Measurements from ENCODE around the gene SCLT1.
"Not testable (repeated sequence)": the region's sequence is repeated elsewhere in the genome, so short reads cannot be mapped to it uniquely, and the experiment has no call there.

The SCLT1 gene

DNA sequence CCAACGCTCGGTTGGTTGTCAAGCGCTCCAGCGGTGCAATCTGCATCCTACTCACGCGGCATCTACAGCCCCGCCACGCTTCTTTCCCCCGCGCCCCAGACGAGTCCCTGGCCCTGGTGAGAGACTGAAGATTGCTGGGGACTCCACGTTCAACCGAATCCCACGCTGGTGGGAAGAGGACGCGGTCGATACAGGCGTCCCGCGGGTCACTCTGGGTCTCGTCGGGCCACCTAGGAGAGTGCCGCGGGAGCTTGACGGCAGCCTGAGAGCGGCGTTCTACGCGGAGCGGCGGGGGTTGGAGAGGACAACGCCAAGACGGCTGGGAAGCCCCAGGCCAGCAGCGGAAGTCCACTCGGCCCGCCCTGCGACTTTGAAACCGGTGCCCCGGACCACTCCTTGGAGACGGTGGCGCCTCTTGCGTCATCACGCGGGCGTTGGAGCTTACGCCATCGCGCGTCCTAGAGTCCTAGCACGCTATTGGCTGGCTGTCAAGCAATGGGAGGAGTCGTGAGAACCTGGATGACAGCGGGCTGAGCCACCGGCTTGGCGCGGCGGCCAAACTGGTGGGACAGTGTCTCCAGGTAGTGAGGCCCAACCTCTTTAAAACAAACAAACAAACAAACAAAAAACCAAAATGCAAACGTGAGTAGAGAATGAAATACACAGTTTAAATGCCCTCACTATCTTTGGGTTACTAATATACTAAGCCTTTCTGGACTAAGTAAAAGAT is at the start of gene SCLT1:
SCLT1 (minus strand) TSS at position 349 of the 730 bp plus-strand sequence. CDS start 436 bp downstream, outside the sequence.
- peak; percentile 97 for DNase-seq (ENCODE audit: low spot score)

DNA sequence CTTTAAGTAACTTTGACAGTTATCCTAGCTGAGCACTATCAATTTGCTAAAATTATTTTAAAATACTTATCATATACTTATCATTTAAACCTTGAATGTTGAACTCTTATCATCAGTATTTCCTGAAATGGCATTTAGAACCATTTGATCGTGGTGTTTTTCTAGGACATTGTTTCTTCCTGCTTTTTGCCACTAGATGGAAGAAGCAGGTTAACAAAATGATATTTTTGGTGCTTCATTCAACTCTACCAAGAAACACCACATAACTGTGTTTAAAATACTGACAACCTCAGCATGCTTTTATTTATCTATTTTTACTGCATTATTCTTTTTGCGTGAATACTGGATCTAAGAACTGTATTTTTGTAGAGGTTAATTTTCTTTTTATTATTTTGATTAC is 47.2 kb upstream of the SCLT1 start:
- no peak for DNase-seq (ENCODE audit: low spot score)

DNA sequence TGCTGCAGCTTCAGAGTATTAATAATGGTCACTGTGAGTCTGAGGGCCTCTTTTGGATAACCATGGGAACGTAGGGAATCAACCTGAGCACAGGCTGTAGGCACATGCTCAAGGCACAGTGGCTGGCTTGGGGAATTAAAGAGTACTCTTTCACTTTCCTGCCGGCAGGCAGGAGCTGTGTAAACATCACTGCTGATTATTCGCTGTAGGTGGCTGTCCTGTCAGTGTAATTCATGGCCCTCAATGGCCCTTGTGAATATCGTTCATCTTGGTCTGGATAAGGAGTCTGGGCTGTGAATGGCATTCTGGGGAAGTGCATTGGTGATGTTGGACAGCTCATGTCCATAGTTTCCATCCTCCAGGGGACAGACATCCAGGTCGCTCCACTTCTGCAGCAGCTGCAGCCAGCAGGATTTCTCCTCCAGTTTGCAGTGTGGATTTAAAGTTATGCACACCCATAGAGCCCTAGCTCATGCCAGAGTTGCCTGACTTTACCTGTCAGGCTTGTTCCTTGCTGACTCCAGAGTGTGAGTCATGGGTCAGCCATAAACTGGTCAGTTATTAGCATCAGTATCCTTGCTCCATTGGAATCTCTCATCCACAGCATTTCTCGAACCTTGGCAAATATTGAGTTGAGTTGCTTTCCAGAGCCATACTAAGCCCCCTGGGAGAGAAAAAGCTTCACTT is 45.6 kb upstream of the SCLT1 start:
- DNase-seq (ENCODE audit: low spot score): no peak

DNA sequence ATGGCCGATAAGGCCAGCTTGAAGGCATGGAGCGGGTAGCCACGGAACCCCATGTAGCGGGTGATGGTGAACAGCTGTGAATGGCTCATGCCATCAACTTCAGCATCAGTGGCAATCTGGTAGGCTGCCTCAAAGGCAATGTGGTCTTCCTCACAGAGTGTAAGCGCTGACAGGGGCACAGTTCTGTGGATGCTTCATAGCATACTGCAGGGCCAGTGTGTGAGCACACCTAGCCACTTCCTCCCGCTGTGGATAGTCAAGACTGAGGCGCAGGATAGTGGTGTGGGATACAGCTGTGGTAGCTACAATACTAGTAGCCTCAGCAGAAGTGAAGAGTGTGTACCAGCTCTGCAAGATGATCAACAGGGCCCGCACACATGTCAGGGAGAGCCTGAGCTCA is 43.1 kb upstream of the SCLT1 start:
- no peak for DNase-seq (ENCODE audit: low spot score)

DNA sequence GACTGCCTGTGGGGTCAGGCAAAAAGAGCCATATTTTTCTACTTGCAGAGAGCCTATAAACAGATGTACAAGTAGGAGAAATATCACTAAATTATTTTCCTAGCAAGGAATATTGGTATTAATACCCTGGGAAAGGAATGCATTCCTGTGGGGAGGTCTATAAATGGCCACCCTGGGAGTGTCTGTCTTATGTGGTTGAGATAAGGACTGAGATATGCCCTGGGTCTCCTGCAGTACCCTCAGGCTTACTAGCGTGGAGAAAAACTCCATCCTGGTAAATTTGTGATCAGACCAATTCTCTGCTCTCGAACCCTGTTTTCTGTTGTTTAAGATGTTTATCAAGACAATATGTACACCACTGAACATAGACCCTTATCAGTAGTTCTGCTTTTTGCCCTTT is 38.0 kb upstream of the SCLT1 start:
- DNase-seq (ENCODE audit: low spot score): no peak

DNA sequence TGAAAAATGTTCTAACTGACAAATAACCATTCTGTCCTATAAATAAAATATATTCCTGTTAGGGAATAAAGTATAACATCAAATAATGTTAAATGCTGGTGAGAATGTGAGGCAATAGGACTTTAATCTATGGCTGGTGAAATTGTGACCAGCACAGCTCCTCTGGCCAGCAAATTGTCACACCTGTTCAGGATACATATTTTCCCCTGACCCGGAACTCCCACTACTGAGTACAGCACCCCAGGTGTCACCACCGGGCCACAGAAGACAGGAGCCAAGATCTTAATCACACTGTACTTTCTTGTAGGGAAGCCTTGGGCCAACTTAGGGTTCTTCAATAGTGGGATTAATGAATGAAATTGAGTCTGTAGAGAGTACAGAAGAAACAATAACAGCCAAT is 35.8 kb upstream of the SCLT1 start:
- DNase-seq (ENCODE audit: low spot score): no peak

DNA sequence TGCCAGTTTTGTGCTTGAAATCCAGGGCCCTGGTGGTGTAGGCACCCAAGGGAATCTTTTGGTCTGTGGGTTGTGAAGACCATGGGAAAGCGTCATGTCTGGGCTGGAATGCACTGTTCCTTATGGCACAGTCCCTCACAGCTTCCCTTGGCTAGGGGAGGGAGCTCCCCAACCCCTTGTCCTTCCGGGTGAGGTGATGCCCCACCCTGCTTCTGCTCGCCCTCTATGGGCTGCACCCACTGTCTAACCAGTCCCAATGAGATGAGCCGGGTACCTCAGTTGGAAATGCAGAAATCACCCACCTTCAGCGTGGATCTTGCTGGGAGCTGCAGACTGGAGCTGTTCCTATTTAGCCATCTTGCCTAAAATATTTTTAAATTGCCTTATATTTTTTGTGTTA is 33.3 kb upstream of the SCLT1 start:
- not testable (repeated sequence) for DNase-seq (ENCODE audit: low spot score)

DNA sequence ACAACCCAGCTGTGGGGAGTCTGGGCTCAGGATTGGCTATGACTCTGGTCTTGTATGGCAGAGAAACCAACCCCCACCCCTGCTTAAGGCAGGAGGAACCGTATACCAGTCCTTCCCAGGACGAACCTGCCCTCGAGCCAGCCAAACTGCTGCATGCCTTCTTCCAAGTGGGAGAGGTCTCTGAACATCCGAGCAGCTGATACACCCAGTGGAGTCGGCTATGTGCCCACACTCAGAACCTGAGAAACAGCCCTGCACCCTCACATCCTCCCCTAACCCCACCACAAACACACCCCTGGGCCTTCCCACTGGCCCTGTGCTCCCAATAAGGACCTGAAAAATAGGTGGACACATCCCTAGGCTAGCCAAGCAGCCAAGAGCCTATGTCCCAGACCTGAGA is 24.4 kb upstream of the SCLT1 start:
- no peak for DNase-seq (ENCODE audit: low spot score)

DNA sequence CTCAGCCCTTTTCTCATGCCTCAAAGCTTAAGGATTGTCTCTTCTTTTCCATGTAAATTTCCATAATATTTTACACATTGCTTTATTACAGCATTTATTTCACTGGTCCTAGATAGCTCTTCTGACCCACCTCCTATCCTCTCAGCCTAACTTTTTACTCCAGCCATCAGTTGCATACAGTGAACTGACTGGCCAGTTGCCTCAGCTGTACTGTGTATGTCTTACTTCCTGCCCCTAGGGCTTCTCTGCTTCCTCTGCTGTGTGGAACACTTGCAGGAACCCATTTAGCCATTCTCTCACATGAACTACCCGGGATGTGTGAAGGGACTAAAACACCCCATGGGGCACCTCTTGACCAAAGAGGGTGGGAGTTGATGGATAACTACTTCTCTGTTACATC is 20.6 kb upstream of the SCLT1 start:
- DNase-seq (ENCODE audit: low spot score): no peak

DNA sequence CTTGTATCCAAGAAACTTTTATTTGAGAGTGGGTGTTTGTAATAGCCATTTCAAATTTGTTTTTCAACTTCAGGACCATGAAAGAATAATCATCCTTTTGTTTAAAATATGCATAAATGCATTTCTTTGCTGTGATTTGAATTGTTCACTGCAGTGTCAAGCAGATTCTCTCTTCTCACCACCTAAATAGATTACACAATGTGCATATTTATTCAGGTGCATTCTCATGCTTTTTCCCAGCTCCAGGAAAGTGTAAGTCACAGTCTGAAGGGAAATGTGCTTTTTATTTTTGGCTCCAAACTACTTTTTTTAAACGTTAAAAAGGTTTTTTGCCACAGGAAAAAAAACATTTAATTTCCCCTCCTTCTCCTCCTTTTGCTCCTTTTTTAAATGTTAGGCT is 20.1 kb upstream of the SCLT1 start:
- no peak for DNase-seq (ENCODE audit: low spot score)

DNA sequence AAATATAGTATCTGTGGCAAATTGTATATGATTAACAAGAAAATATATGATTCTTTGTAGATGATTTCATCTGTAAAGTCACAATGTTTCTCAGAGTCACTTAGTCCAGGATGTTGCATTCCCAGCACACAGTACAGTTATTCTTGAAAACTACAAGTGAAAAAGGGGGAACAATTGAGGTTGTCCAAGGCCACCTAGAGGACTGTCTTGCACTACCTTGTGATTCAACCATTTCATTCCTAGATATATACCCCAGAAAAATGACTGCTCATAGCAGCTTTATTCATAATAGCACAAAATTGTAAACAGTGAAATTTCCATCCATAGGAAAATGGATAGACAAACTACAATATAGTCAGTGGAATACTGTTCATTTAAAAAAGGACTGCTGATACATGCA is 18.6 kb upstream of the SCLT1 start:
- no peak for DNase-seq (ENCODE audit: low spot score)

DNA sequence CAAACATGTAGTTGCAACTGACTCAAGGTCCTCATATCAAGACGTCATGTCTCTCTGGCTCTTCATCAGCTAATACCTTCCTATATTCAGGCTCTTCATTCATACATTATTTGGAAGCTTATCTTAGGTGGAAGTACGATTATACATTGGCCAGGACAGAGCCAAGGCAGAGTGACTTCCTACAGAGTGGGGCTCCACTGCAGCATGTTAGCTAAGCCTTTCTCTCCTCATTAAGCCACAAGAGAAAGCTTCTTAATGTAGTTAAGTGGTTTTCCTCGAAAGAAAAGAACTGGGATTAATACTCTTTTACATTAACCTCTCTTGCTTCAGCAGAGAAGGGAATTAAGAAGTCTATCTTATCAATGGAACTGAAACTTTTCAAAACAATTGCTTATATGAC is 17.6 kb upstream of the SCLT1 start:
- no peak for DNase-seq (ENCODE audit: low spot score)

DNA sequence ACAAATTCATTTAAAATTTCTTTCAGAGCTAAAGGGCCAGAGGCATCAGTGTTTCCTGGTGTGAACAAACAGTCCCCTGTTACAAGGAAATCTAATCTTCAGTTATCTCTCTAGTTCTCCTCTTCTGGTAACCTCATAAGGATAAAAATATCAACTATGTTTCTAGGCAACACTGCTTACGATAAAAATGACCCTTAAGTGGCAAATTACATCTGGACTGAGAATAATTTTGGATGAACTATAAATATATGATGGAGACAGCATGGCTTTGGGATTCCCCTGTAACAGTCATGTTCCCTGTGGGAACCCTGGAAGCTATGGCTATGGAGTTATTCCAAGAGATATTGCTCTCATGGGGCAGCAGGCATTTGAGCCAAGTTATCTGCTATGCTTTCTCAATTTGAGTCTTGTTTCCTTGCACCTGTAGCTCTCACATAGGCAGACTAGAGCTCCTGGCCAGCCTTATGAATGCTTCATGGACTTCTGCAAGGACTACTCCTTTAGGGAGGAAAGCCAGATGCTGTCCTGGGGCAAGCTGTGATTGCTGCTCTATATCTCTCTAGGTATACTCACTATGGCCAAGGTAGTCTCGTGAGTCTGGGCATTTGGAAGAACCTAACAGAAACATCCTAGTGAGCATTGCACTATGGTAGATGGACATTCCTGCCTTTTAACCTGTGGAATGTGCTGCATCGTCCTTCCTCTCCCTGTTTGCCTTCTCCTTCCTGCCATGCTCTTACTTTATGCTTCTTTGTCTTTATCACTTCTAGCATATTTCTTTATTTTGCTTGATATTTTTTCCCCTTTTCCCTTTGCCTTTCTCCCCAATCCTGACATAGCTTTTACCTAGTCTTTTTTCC is 16.9 kb upstream of the SCLT1 start:
- no peak for DNase-seq (ENCODE audit: low spot score)

DNA sequence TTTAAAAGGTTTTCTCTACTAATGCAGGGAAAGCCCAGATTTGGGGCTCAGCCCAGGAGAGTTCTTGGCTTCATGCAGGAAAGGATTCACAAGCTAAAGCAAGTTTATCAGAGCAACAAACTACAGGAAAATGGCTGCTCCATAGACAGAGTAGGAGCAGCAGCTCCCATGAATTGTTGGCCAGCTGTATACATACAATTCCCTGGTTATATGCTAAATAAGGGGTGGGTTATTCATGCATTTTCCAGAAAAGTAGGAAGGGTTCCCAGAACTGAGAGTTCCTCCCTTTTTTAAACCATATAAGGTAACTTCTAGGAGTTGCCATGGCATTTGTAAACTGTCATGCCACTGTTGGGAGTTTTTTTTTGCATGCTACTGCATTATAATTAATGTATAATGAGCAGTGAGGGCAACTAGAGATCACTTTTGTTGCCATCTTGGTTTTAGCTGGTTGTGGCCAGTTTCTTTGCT is 5.2 kb upstream of the SCLT1 start:
- DNase-seq (ENCODE audit: low spot score): no peak

DNA sequence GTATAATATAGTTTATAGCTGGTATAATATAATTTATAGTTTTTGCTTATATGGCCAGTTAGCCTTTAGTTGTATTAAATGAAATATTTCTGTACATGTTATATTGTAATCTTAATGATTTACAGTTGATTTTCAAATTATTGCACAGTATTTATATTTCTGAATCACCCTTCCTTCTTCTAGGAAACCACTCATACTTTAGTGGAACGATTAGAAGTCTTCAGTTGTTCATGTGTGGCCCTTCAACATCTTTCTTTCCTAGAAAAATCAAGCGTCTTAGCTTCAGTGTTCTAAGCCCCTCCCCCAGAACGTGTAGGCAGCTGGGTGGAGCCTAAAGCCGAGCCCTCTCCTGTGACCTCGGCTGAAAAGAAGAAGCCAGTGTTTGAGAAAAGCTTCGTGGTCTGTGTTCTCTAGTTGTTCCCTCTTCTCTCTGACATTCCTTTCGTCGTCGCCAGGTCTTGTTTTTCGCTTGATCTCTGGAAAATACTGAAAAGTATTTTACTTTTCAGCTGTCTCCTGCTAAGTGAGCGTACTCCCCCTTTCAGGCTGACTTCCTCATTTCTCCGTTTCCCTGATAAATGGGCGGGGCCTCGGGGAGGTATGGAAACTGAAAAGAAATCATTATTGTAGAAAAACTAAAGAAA is 2.6 kb upstream of the SCLT1 start, which contains the start of gene C4orf33:
C4orf33 (plus strand) TSS at position 342 of the 644 bp plus-strand sequence. CDS start 6,459 bp downstream, outside the sequence.
- peak; percentile 75 for DNase-seq (ENCODE audit: low spot score)

DNA sequence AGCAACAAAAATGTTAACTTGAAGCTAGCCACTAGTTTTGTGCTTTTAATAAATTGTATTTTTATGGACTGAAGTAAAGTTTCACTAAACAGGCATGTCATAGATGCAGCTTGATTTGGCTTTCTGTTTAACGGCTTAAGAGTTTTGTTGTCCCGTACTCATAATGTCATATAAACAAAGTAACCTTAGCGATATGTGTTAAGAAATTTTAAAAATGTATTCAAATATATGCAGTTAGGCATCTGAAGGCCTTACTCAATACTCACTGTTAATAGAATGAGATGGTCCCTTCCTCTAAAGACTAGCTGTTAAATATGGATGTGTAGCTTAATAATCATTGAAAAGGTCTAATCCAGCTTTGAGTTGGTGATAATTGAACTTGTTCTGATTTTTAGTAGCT is 1.0 kb upstream of the SCLT1 start:
- DNase-seq (ENCODE audit: low spot score): no peak

DNA sequence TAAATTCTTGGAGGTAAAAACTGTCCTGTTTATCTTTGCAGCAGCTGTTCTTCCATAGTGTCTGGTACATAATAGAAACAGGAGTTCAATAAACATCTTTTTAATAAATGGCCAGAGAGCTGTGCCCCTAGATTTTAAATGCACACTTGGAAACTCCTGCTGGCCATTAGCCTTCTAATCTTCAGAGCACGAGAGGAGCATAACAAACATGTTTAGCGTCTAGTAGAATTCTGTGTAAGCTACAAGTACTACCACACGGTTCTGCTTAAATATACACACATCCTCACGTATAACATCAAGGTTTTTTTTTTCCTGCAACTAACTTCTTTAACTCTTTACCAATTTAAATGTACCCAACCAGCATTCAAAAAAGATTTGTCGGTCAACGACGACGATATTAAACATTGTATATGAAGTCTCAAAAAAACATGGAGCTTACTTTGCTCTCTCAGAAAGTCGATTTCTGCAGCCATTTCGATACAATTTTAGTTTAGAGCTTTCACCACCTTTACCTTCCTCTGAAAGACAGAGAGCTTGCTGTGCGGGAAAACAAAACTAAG is 628 bp downstream of the SCLT1 start:
- DNase-seq (ENCODE audit: low spot score): peak; percentile 18

DNA sequence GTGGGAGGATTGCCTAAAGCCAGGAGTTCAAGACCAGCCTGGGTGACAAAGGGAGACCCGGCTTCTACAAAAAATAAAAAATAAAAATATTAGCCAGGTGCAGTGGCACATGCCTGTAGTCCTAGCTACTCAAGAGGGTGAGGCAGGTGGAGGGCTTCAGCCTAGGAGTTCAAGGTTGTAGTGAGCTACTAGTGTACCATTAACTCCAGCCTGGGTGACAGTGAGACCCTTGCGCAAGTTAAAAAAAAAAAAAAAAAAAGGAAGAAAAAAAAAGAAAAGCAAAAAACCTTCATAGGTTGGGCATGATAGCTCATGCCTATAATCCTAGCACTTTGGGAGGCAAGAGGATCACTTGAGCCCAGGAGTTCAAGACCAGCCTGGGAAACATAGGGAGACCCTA is 5.8 kb downstream of the SCLT1 start:
- DNase-seq (ENCODE audit: low spot score): no peak

DNA sequence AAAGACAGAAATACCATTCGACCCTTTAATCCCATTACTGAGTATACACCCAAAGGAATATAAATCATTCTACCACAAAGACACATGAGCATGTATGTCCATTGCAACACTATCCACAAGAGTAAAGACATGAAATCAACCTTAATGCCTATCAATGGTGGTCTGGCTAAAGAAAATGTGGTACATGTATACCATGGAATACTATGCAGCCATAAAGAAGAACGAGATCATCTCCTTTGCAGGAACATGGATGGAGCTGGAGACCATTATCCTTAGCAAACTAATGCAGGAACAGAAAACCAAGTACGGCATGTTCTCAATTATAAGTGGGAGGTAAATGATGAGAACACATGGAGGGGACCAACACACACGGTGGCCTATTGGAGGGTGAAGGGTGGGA is 7.9 kb downstream of the SCLT1 start:
- no peak for DNase-seq (ENCODE audit: low spot score)

DNA sequence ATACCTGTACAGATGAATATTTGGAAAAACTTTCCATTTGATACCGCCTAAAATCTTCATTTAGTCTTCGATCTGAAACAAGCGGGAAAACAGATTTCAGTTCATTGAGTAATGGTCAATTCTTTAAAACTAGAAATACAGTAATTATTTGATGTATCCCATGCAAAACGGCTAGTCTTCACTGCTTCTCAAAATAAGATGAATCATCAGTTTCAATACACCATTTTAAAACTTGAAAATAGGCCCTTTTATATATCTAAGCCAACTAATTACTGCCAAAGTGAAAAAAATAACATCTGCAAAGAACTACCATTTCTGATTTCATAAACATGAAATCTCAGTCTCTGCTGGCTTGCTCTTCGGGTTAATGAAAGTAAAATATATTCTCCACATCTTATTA is 11.0 kb downstream of the SCLT1 start:
- DNase-seq (ENCODE audit: low spot score): no peak

DNA sequence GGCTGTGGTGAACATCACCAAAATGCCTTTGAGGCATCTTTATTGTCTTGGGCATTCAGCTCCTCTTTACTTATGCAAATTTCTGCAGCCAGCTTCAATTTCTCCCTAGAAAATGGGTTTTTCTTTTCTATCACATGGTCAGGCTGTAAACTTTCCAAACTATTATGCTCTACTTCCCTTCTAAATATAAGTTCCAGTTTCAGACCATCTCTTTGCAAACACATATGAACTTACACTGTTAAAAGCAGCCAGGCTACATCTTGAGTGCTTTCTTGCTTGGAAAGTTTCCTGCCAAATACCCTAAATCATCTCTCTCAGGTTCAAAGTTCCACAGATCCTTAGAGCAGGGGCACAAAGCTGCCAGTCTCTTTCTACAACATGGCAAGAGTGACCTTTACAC is 13.2 kb downstream of the SCLT1 start:
- DNase-seq (ENCODE audit: low spot score): no peak

DNA sequence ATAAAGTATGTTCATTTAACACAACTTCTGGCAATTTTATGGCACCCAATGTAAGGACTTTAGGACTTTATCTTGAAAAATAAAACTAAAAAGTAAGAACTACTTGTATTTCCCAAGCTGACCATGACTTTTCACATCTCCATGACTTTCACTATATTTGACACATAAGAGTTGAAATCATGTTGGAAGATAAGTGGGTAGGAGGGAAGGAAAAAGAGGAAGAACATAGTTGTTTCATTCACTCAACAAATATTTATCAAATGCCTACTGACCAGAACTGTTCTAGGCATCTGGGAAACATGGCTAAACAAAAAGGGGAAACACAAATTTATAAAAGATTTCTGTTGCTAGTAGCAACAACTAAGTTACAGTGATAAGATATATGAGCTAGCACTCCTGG is 16.0 kb downstream of the SCLT1 start:
- DNase-seq (ENCODE audit: low spot score): no peak
